ENCODE data around the gene HOXD4. TPM values are rescaled to one million over a fixed set of nuclear protein-coding genes. Genes with fewer than 3 reads are reported as not detected.

The HOXD4 gene
- polyA plus RNA-seq, 2 of the 4 experiments (the other 2 are of a cell fraction), result 0.27 to 0.87 TPM

DNA sequence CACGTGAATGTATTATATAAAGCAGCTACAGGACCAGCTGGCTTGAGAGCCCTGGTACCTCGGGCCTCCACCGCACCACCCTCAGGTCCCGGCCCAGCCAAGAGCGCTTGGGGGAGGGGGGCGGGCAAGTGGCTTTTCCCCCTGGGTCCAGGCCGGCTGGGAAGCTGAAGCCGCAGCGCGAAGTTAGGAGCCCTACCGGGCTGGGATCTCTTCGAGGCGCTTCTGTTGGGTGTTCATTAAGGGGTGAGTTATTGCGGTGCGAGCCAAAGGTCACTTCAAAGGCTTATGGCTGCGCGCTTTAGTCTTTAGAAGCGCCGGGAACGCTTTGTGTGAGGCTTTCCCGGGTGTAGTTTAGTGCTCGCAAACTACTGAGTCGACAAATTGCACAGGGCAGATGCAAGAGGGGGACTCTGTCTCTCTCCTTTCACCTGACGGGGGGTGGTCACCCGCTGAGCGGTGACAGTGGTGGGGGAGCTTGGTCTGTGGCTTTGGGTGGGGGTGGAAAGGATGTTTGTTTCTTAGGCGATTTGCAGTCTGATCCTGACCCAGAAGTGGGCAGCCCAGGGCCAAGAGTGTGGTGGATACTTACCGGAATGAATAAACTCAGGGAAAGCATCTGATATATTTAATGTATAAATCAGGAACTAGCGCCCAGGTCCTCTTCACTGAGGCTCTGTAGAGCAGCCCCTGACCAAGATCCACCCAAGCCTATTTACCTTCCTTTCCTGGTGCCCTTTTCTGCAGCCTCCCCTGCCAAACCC lies 11.7 kb downstream of the HOXD4 start:
- Histone ChIP-seq H3K4me3 (no peak overlapping the region), H3K9me3 (no peaks in the 10 kb centered on the region), H3K4me1 (no peaks in the 10 kb centered on the region), H3K27ac (no peak overlapping the region), H3K4me2 (no peak overlapping the region)
- ChIA-PET CTCF (interaction anchor here (1.5 to 2.9 kb wide), 4 partner anchors 23 to 489 kb away, joined by 4 to 15 read pairs (median 10); no protein-coding TSS in a partner anchor), POLR2A (no interaction called here)
- ATAC-seq (no peak), DNase-seq (ENCODE audit: low read depth in 1 of 2, low spot score in 1 of 2) (no peak), FAIRE-seq (no peak)
- no peak for TF ChIP-seq ZSCAN20 (CRISPR knock-in tag; IDR thresholded peaks at IDR 0.05)
- TF ChIP-seq FOXS1 (CRISPR knock-in tag; IDR thresholded peaks at IDR 0.05), result no peak
- no peak for TF ChIP-seq JUNB (IDR thresholded peaks at IDR 0.05)
- no peak for TF ChIP-seq MAZ (IDR thresholded peaks at IDR 0.05; ENCODE audit: borderline replicate concordance, low read depth, low read length)
- TF ChIP-seq, protein P1, sequence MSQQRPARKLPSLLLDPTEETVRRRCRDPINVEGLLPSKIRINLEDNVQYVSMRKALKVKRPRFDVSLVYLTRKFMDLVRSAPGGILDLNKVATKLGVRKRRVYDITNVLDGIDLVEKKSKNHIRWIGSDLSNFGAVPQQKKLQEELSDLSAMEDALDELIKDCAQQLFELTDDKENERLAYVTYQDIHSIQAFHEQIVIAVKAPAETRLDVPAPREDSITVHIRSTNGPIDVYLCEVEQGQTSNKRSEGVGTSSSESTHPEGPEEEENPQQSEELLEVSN (IDR thresholded peaks at IDR 0.05; ENCODE audit: borderline replicate concordance, low read depth), result no peak
- WGBS (ENCODE audit: missing lambda C conversion rate), result 71% methylated on average over 26 of the region's 29 CpGs

DNA sequence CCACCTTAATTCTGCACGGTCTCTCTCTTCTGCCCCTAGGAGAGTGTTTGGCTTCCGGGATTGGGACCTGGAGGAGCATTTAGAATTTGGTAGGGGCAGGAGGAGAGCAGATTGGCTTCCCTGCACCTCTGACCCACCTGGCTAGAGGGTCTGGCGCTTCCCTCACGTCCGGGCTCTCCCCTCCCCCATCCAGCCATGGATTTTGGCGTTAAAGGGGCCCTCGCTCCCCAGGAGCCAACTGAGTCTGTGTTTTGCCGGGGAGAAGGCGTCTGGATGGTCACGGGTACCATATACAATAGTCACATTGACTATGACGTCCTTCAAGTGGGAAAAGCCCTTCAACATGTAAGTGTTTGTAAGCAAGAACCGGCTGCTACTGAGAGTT lies 12.3 kb downstream of the HOXD4 start:
- Histone ChIP-seq H3K9me3 (no peaks in the 10 kb centered on the region), H3K4me2 (no peak overlapping the region), H3K4me3 (no peak overlapping the region), H3K4me1 (no peaks in the 10 kb centered on the region), H3K27ac (no peak overlapping the region)
- 51% methylated on average over 8 of the region's 12 CpGs for WGBS (ENCODE audit: missing lambda C conversion rate)
- DNase-seq (ENCODE audit: low read depth in 1 of 2, low spot score in 1 of 2) (no peak), FAIRE-seq (no peak), ATAC-seq (no peak)
- ChIA-PET POLR2A (no interaction called here), CTCF (interaction anchor here (1.5 kb wide), 1 partner anchor 291 kb away, joined by 6 read pairs; no protein-coding TSS in a partner anchor)
- TF ChIP-seq, protein P2, sequence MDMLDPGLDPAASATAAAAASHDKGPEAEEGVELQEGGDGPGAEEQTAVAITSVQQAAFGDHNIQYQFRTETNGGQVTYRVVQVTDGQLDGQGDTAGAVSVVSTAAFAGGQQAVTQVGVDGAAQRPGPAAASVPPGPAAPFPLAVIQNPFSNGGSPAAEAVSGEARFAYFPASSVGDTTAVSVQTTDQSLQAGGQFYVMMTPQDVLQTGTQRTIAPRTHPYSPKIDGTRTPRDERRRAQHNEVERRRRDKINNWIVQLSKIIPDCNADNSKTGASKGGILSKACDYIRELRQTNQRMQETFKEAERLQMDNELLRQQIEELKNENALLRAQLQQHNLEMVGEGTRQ (IDR thresholded peaks at IDR 0.05), result no peak
- TF ChIP-seq, protein P3, sequence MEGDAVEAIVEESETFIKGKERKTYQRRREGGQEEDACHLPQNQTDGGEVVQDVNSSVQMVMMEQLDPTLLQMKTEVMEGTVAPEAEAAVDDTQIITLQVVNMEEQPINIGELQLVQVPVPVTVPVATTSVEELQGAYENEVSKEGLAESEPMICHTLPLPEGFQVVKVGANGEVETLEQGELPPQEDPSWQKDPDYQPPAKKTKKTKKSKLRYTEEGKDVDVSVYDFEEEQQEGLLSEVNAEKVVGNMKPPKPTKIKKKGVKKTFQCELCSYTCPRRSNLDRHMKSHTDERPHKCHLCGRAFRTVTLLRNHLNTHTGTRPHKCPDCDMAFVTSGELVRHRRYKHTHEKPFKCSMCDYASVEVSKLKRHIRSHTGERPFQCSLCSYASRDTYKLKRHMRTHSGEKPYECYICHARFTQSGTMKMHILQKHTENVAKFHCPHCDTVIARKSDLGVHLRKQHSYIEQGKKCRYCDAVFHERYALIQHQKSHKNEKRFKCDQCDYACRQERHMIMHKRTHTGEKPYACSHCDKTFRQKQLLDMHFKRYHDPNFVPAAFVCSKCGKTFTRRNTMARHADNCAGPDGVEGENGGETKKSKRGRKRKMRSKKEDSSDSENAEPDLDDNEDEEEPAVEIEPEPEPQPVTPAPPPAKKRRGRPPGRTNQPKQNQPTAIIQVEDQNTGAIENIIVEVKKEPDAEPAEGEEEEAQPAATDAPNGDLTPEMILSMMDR (IDR thresholded peaks at IDR 0.05), result no peak
- no peak for TF ChIP-seq CHD4 (IDR thresholded peaks at IDR 0.05; ENCODE audit: borderline replicate concordance)
- TF ChIP-seq MAFK (IDR thresholded peaks at IDR 0.05; ENCODE audit: partially characterized antibody), result no peak
- TF ChIP-seq HDAC2 (IDR thresholded peaks at IDR 0.05), result no peak
- no peak for TF ChIP-seq ZC3H11A (IDR thresholded peaks at IDR 0.05)
- TF ChIP-seq, protein P4, sequence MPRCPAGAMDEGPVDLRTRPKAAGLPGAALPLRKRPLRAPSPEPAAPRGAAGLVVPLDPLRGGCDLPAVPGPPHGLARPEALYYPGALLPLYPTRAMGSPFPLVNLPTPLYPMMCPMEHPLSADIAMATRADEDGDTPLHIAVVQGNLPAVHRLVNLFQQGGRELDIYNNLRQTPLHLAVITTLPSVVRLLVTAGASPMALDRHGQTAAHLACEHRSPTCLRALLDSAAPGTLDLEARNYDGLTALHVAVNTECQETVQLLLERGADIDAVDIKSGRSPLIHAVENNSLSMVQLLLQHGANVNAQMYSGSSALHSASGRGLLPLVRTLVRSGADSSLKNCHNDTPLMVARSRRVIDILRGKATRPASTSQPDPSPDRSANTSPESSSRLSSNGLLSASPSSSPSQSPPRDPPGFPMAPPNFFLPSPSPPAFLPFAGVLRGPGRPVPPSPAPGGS (IDR thresholded peaks at IDR 0.05), result no peak
- TF ChIP-seq CBX8 (IDR thresholded peaks at IDR 0.05), result no peak
- no peak for TF ChIP-seq RCOR1 (IDR thresholded peaks at IDR 0.05; ENCODE audit: low read depth, low read length)
- TF ChIP-seq RAD21 (conservative IDR thresholded peaks at IDR 0.05 in 1 of 2, IDR thresholded peaks at IDR 0.05 in 1 of 2), result no peak
- TF ChIP-seq TFCP2L1 (CRISPR knock-in tag; IDR thresholded peaks at IDR 0.05), result no peak
- no peak for TF ChIP-seq JUNB (IDR thresholded peaks at IDR 0.05)
- TF ChIP-seq HEYL (CRISPR knock-in tag; IDR thresholded peaks at IDR 0.05), result no peak
- no peak for TF ChIP-seq NFE2L2 (conservative IDR thresholded peaks at IDR 0.05; ENCODE audit: low read length)
- no peak for TF ChIP-seq KDM1A (IDR thresholded peaks at IDR 0.05; ENCODE audit: low read depth)
- no peak for TF ChIP-seq RNF2 (IDR thresholded peaks at IDR 0.05; ENCODE audit: borderline replicate concordance, low read depth)
- TF ChIP-seq, protein P5, sequence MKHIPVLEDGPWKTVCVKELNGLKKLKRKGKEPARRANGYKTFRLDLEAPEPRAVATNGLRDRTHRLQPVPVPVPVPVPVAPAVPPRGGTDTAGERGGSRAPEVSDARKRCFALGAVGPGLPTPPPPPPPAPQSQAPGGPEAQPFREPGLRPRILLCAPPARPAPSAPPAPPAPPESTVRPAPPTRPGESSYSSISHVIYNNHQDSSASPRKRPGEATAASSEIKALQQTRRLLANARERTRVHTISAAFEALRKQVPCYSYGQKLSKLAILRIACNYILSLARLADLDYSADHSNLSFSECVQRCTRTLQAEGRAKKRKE (CRISPR knock-in tag; IDR thresholded peaks at IDR 0.05; ENCODE audit: low read depth), result no peak
- TF ChIP-seq, protein P1 (IDR thresholded peaks at IDR 0.05; ENCODE audit: borderline replicate concordance, low read depth), result no peak
- TF ChIP-seq SREBF2 (IDR thresholded peaks at IDR 0.05), result no peak
